Stimulated activated CD4-positive, alpha-beta T cell treated with anti-CD3 and anti-CD28 coated beads, Interleukin-12 subunit alpha, Interleukin-12 subunit beta, amount 100 ng/mL, for 24 hours (primary cell): ENCODE results near the gene PCLO.
"Not testable (repeated sequence)": the region's sequence is repeated elsewhere in the genome, so short reads cannot be mapped to it uniquely, and the experiment has no call there.

Experiments
- DNase-seq, 2 experiments: peaks; one replicate each; pipeline ENCODE4 v3.0.0-alpha.2; 2020; ENCODE audit warnings: low read depth in 2 of 2

PCLO gene

GRCh38 chr7:83141927-83142326 is 20.8 kb downstream of the PCLO start:
- DNase-seq = no peak

- no peak for DNase-seq
Observed at GRCh38 chr7:83130623-83131545, 31.8 kb downstream of the PCLO start.

- DNase-seq = no peak
Observed at GRCh38 chr7:83130191-83130590, 32.5 kb downstream of the PCLO start.

DNA sequence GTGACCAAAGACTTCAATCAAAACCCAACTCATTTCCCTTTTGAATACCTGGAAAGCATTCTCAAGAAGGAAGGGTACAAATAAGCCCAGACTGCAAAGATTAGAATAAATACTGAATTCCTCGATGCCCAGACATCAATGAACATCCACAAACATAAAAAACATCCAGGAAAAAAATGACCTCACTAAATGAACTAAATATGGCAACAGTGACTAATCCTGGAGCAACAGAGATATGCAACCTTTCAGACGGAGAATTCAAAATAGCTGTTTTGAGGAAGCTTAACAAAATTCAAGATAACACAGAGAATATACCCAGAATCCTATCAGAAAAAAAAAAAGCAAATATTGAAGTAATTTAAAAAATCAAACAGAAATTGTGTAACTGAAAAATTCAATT is 43.2 kb downstream of the PCLO start:
- no peak for DNase-seq

DNA sequence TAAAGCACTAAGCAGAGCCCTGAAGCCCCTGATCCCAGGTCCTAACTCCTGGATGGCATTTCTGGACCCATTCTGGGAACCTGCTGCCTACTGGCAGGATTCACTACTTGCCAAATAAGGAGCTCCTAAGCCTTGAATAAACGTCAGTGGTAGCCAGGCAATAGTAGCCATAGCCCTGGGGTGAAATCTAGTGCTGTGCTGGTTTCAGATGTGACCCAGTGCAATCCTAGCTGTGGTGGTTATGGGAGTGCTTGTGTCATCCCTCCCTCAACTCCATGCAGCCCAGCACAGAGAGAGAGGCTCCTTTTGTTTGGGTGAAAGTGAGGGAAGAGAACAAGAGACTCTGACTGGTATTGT is 43.7 kb downstream of the PCLO start:
- DNase-seq = no peak

- DNase-seq = no peak
Observed at GRCh38 chr7:83118347-83119025, 44.2 kb downstream of the PCLO start.

GRCh38 chr7:83117466-83117865 is 45.2 kb downstream of the PCLO start:
- DNase-seq = no peak

- no peak for DNase-seq
Observed at GRCh38 chr7:83111391-83111790, 51.3 kb downstream of the PCLO start.

GRCh38 chr7:83109352-83109751 is 53.3 kb downstream of the PCLO start:
- DNase-seq = no peak

GRCh38 chr7:83105948-83106347 is 56.7 kb downstream of the PCLO start:
- no peak for DNase-seq

DNA sequence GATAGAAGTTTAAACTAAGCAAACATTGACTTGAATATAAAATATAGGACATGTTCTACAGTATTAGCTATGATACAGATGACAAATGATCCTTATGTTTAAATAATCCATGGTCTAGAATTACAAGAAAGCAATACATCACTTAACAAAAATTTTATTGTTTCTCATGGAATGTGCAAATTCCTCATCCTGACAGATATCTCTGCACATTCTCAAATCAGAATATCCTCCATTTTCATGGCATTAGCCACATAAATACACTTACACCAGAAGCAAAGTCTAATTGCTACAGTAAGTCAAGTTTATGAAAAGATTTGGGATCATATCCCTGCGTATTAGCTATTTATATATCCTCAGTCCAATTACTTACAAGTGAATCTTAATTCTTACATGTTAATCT is 57.6 kb downstream of the PCLO start:
- no peak for DNase-seq

DNA sequence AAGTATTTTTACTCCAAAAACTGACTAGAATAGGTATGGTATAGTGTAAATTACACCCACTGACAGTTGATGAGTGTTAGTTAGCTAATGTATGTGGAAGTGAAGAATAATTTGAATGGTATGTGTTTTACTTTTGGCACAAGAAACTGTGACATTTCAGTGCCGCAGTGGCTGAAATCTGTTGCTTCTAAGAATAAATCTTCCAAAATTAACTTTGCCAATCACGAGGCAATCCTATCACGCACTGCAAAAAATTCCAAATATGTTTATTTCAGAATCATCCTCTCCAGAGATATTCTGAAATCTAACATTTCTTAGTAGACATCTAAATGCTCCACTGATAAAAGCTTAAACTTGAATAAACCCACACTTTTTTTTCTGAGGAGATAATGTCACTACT is 61.2 kb downstream of the PCLO start:
- DNase-seq = no peak

DNA sequence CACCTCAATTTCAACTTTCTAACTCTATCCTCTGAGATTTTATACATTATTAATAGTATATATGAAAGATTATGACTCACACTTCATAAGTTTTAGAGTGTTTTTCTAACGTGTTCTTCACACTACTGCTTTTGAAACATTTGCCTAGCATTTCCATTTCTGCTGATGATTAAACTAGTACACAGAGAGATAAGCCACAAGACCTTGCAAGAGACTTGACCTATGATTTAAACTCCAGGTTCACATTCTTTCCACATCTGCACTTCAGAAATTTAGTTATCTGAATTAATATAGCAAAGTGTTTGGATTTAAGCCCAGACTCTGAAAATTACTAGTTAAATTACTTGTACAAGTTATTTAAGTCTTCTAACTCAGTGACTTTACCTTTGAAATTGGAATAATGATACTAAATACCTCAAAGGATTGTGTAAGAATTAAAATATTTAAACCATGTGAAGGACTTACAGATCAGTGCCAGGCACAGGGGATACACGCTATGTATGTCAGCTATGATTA is 66.6 kb downstream of the PCLO start:
- no peak for DNase-seq

DNA sequence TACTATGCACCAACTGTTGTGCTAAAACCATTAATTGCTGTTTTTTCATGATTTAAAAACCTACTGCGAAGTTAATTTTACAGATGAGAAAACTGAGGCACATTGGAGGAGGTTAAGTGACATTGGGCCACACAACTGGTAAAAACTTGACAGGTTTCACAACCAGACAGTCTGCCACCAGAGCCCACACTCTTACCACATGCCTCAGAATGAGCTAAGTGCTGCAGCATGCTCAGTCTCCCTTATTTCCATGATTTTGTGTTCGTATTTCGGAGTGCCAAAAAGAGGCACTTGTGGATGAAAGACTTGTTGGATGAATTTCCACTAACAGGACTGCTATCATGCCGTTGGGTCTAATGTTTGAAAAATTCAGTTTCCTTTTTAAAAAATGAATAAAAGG is 77.4 kb downstream of the PCLO start:
- no peak for DNase-seq

DNA sequence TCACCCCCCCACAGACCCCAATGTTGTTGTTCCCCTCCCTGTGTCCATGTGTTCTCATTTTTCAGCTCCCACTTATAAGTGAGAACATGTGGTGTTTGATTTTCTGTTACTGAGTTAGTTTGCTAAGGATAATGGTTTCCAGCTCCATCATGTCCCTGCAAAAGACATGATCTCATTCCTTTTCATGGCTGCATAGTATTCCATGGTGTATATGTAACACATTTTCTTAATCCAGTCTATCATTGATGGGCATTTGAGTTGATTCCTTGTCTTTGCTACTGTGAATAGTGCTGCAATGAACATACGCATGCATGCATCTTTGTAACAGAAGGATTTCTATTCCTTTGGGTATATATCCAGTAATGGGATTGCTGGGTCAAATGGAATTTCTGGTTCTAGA is 82.8 kb downstream of the PCLO start:
- not testable (repeated sequence) for DNase-seq

DNA sequence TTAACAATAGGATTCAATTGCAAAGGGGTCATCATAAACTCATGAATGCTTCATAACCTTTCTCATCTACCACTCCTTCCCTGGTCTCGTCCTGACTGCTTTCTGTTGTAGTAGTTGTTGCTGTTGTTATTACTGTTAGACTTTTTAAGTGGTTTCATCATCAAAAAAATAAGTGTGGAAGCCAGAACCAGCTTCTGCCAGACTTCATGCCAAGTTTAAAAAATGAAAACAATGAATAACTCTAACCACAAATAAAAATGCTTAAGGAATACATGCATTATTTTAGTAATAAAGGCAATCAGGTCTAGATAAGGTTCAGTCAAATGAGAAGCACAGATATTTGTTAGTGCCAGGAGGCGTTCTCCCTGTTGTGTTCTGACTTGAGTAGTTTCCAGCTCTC is 85.4 kb downstream of the PCLO start:
- DNase-seq = no peak

- DNase-seq = no peak
Observed at GRCh38 chr7:83072576-83073517, 89.8 kb downstream of the PCLO start.

- DNase-seq = no peak
Observed at GRCh38 chr7:83065714-83066113, 97.0 kb downstream of the PCLO start.

DNA sequence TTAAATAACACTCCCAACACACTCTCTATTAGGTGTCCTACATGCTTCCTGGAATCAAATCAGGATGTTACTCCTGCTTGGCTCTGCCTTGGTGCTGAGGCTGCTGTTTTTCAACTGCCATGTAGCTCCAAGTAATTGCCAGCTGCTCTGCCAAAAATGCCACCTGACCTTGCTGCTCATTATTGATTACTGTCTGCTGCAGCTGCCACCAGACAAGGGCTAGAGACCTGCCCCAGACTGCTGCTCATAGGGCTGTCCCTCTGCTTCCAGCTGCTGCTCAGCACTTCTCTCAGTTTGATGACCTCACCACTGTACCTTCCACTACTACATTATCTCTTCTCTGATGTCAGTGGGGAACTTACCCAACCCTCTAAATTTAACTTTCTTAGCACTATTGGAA is 102.5 kb downstream of the PCLO start:
- no peak for DNase-seq

- DNase-seq = no peak
Observed at GRCh38 chr7:83058667-83059066, 104.0 kb downstream of the PCLO start.

- no peak for DNase-seq
Observed at GRCh38 chr7:83055197-83055596, 107.5 kb downstream of the PCLO start.

DNA sequence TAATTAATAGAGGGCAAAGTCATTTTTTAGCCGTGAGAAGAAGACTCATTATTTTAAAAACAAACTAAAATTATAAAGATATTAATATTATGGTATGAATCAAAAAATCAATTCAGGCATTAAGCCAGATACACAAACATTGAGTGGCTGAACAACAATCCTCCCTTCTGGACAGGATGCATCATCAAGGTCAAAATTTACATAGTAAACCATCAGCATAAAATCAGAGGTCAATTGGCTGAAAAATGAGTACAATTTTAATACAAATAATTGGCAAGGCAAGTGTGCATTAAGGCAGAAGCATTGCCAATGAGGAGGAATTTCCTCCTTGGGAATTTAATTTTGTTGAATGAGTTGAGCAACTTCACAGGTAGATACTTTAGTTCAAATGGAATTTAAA is 108.2 kb downstream of the PCLO start:
- no peak for DNase-seq
